OCI-LY3 (cell line): ENCODE results near the gene NAT14.

Experiments used
- CTCF ChIP-seq: fragments of 200-600, 300-600 bp; sonication (generic); IDR thresholded peaks from 2 replicates; pipeline ENCODE4 v1.5.1; 2014; ENCODE audit warnings: antibody characterized with exemption, low read length, low read depth
- EZH2phosphoT487 ChIP-seq: fragments of 200-600 bp; shearing (Covaris generic); IDR thresholded peaks from 2 replicates; pipeline ENCODE4 v1.6.1; 2018; ENCODE audit warnings: antibody characterized with exemption, mixed run types, low read depth

GRCh38 chr19:55479045-55479444, 5.9 kb upstream of the NAT14 start:
- TF ChIP-seq CTCF (no peak), EZH2phosphoT487 (no peak)
